BE2C (cell line): ENCODE data around the gene NRXN3.

Experiments used
- DNase-seq: peaks from one replicate; pipeline ENCODE4 v3.0.0-alpha.2; 2020
- H3K27me3 ChIP-seq: fragments of 250-450 bp; sonication (Bioruptor Pico); 2 replicates; pipeline ENCODE4 v1.5.1; 2020; ENCODE audit warnings: mild to moderate bottlenecking
- H3K36me3 ChIP-seq: fragments of 250-450 bp; sonication (Bioruptor Pico); 2 replicates; pipeline ENCODE4 v1.5.1; 2020; ENCODE audit warnings: mild to moderate bottlenecking
- H3K4me1 ChIP-seq: fragments of 250-450 bp; sonication (Bioruptor Pico); 2 replicates; pipeline ENCODE4 v1.5.1; 2020
- H3K4me3 ChIP-seq: 2 replicates; pipeline ENCODE4 v1.5.1; 2011; ENCODE audit warnings: low read depth, low read length
- H3K9me3 ChIP-seq: fragments of 250-450 bp; sonication (Bioruptor Pico); 2 replicates; pipeline ENCODE4 v1.5.1; 2020
- CTCF ChIP-seq: IDR thresholded peaks from 2 replicates; pipeline ENCODE4 v1.5.1; 2012; ENCODE audit warnings: mild to moderate bottlenecking, low read depth, low read length

NRXN3 gene

GRCh38 chr14:79166171-79166570 lies 996.0 kb downstream of the NRXN3 start:
- no peak for TF ChIP-seq CTCF
- no peak overlapping the region for H3K4me3 ChIP-seq
- no peak for DNase-seq
- H3K9me3 ChIP-seq, result peaks cover 3% of the 10 kb centered on the region; the same call in 1 of the 2 replicates
- no peaks in the 10 kb centered on the region for H3K4me1 ChIP-seq
- H3K27me3 ChIP-seq, result no peaks in the 10 kb centered on the region
- no peaks in the 10 kb centered on the region for H3K36me3 ChIP-seq

- Histone ChIP-seq H3K36me3 (no peaks in the 10 kb centered on the region), H3K4me3 (no peak overlapping the region), H3K9me3 (peaks cover 3% of the 10 kb centered on the region; the same call in 1 of the 2 replicates), H3K4me1 (no peaks in the 10 kb centered on the region), H3K27me3 (no peaks in the 10 kb centered on the region)
- DNase-seq, result no peak
- no peak for TF ChIP-seq CTCF
Observed at GRCh38 chr14:79167957-79168356, 997.8 kb downstream of the NRXN3 start.

- no peaks in the 10 kb centered on the region for H3K4me1 ChIP-seq
- no peak overlapping the region for H3K4me3 ChIP-seq
- DNase-seq, result no peak
- H3K9me3 ChIP-seq, result no peaks in the 10 kb centered on the region
- no peaks in the 10 kb centered on the region for H3K27me3 ChIP-seq
- TF ChIP-seq CTCF, result no peak
- no peaks in the 10 kb centered on the region for H3K36me3 ChIP-seq
Observed at GRCh38 chr14:79175671-79176070, 1005.5 kb downstream of the NRXN3 start.

GRCh38 chr14:79177106-79177505 lies 1006.9 kb downstream of the NRXN3 start:
- no peaks in the 10 kb centered on the region for H3K4me1 ChIP-seq
- H3K4me3 ChIP-seq, result no peak overlapping the region
- no peak for DNase-seq
- no peaks in the 10 kb centered on the region for H3K36me3 ChIP-seq
- H3K27me3 ChIP-seq, result no peaks in the 10 kb centered on the region
- TF ChIP-seq CTCF, result no peak
- H3K9me3 ChIP-seq, result no peaks in the 10 kb centered on the region

GRCh38 chr14:79178719-79179118 lies 1008.5 kb downstream of the NRXN3 start:
- Histone ChIP-seq H3K27me3 (no peaks in the 10 kb centered on the region), H3K9me3 (no peaks in the 10 kb centered on the region), H3K36me3 (no peaks in the 10 kb centered on the region), H3K4me3 (no peak overlapping the region), H3K4me1 (no peaks in the 10 kb centered on the region)
- TF ChIP-seq CTCF, result no peak
- DNase-seq, result no peak

GRCh38 chr14:79179985-79180384 lies 1009.8 kb downstream of the NRXN3 start:
- Histone ChIP-seq H3K4me3 (no peak overlapping the region), H3K27me3 (no peaks in the 10 kb centered on the region), H3K4me1 (no peaks in the 10 kb centered on the region), H3K9me3 (no peaks in the 10 kb centered on the region), H3K36me3 (no peaks in the 10 kb centered on the region)
- DNase-seq, result no peak
- TF ChIP-seq CTCF, result no peak
